ENCODE data around the gene RBM15B. TPM values are rescaled to one million over a fixed set of nuclear protein-coding genes. Genes with fewer than 3 reads are reported as not detected.
A peak's percentile ranks its signal among the peaks of the same experiment; 100 is the strongest.

RBM15B gene
- total and polyA plus RNA-seq, 8 donors: 9.3 to 34.5 (median 16.9) TPM

GRCh38 chr3:51382947-51383578, 8.0 kb upstream of the RBM15B start:
- DNase-seq: no peak
- WGBS, 5 donors: 88 to 97% (median 96%) methylated on average over 3 of the region's 3 CpGs
- Histone ChIP-seq H3K36me3 (peaks cover 7 to 8% (median 8%) of the 10 kb centered on the region in 4 donors), H3K27ac (no peak overlapping the region), H3K9me3 (no peaks in the 10 kb centered on the region), H3K4me1 (peaks cover 32 to 42% (median 41%) of the 10 kb centered on the region in 4 donors), H3K27me3 (no peaks in the 10 kb centered on the region), H3K4me3 (no peak overlapping the region)
- TF ChIP-seq, protein P1, sequence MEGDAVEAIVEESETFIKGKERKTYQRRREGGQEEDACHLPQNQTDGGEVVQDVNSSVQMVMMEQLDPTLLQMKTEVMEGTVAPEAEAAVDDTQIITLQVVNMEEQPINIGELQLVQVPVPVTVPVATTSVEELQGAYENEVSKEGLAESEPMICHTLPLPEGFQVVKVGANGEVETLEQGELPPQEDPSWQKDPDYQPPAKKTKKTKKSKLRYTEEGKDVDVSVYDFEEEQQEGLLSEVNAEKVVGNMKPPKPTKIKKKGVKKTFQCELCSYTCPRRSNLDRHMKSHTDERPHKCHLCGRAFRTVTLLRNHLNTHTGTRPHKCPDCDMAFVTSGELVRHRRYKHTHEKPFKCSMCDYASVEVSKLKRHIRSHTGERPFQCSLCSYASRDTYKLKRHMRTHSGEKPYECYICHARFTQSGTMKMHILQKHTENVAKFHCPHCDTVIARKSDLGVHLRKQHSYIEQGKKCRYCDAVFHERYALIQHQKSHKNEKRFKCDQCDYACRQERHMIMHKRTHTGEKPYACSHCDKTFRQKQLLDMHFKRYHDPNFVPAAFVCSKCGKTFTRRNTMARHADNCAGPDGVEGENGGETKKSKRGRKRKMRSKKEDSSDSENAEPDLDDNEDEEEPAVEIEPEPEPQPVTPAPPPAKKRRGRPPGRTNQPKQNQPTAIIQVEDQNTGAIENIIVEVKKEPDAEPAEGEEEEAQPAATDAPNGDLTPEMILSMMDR (IDR thresholded peaks at IDR 0.05): no peak
- TF ChIP-seq POLR2AphosphoS5 (IDR thresholded peaks at IDR 0.05) (no peak), POLR2A (IDR thresholded peaks at IDR 0.05) (no peak), EP300 (IDR thresholded peaks at IDR 0.05) (no peak)
- intact Hi-C loops (cut with DNase I; ENCODE audit: low total_unique reads): loop anchor here (10.0 kb wide), 1 partner anchor 758 kb away; no protein-coding TSS in a partner anchor

- Histone ChIP-seq H3K27me3 (no peaks in the 10 kb centered on the region), H3K4me1 (peaks cover 37 to 53% (median 52%) of the 10 kb centered on the region in 4 donors), H3K4me3 (peak overlapping the region; percentile 84 to 90 (median 88)), H3K9me3 (no peaks in the 10 kb centered on the region), H3K27ac (peak overlapping the region; percentile 85 to 97 (median 95)), H3K36me3 (peaks cover 13 to 19% (median 19%) of the 10 kb centered on the region in 4 donors)
- DNase-seq: no peak
- intact Hi-C loops (cut with DNase I; ENCODE audit: low total_unique reads): loop anchor here (10.0 kb wide), 1 partner anchor 759 kb away; no protein-coding TSS in a partner anchor
- WGBS, 5 donors: 0 to 1% (median 0%) methylated on average over 24 to 29 of the region's 29 CpGs
- TF ChIP-seq POLR2A (IDR thresholded peaks at IDR 0.05) (no peak), POLR2AphosphoS5 (IDR thresholded peaks at IDR 0.05) (no peak), EP300 (IDR thresholded peaks at IDR 0.05) (no peak)
- TF ChIP-seq, protein P1 (IDR thresholded peaks at IDR 0.05): no peak
These were observed 6.9 kb upstream of the RBM15B start for GRCh38 chr3:51384055-51384725.

DNA sequence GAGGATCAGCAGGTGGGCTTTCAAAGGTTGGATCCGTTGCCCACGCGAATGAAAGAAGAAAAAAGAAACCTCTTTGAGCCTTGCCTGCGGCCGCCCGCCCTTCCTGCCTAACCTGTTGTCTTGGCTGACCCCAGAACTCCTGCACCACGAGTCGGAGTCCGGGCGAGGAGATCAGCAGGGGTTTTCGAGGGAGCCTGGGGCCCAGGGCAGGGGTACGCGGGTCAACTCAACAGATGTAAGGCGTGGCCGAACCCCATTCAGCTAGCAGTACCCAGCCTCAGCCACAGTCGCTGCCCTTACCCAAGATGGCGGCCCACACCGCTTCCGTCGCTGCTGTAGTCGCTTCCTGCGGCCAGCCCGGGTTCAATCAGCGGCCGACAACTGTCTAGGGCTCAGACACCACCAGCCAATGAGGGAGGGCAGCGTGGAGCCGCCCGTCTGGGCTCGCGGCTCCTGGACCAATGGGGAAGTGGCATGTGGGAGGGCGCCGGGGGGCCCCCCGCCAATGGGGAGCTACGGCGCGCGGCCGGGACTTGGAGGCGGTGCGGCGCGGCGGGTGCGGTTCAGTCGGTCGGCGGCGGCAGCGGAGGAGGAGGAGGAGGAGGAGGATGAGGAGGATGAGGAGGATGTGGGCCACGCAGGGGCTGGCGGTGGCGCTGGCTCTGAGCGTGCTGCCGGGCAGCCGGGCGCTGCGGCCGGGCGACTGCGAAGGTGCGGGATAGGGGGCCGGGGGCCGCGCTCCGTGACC, 6.2 kb upstream of the RBM15B start, which contains the start of gene MANF:
Gene MANF (plus strand): TSS at position 566 of the 748 bp plus-strand sequence. CDS start 52 bp downstream, at position 618.
- intact Hi-C loops (cut with DNase I; ENCODE audit: low total_unique reads): loop anchor here (10.0 kb wide), 1 partner anchor 760 kb away; no protein-coding TSS in a partner anchor
- WGBS, 5 donors: 0 to 1% (median 1%) methylated on average over 32 to 65 of the region's 65 CpGs
- H3K9me3 ChIP-seq: no peaks in the 10 kb centered on the region
- peak within 1 kb of the TSS; percentile 84 to 90 (median 88) for H3K4me3 ChIP-seq
- H3K36me3 ChIP-seq: peaks cover 13 to 26% (median 24%) of the 10 kb centered on the region in 4 donors
- no peaks in the 10 kb centered on the region for H3K27me3 ChIP-seq
- peak within 1 kb of the TSS; percentile 85 to 97 (median 95) for H3K27ac ChIP-seq
- H3K4me1 ChIP-seq: peaks cover 44 to 60% (median 59%) of the 10 kb centered on the region in 4 donors
- peak; percentile 98 to 100 for DNase-seq
- peak; percentile 51 to 92 (median 84) for TF ChIP-seq POLR2AphosphoS5 (IDR thresholded peaks at IDR 0.05)
- peak in 2 of 4 donors; percentile 7 to 10 for TF ChIP-seq POLR2A (IDR thresholded peaks at IDR 0.05)
- TF ChIP-seq EP300 (IDR thresholded peaks at IDR 0.05): no peak
- TF ChIP-seq, protein P1 (IDR thresholded peaks at IDR 0.05): peak in 1 of 7 experiments; percentile 34

Measured in stomach (tissue), 9 donors.